Type B pancreatic cell (in vitro differentiated cells): ENCODE data around the gene TM4SF18. TPM values are rescaled to one million over a fixed set of nuclear protein-coding genes. Genes with fewer than 3 reads are reported as not detected.

Experiments used
- DNase-seq: peaks from one replicate; pipeline ENCODE4 v3.0.0; 2021; ENCODE audit warnings: mixed read lengths; ENCODE audit not compliant: unreplicated experiment; ENCODE audit errors: extremely low spot score
- H3K27ac Mint-ChIP-seq: 2 replicates; pipeline ENCODE4 v1.8.0; 2021; ENCODE audit warnings: mild to moderate bottlenecking, mixed read lengths
- H3K27me3 Mint-ChIP-seq: 2 replicates; pipeline ENCODE4 v1.8.0; 2021; ENCODE audit warnings: mixed read lengths
- H3K36me3 Mint-ChIP-seq: 2 replicates; pipeline ENCODE4 v1.8.0; 2021; ENCODE audit warnings: mixed read lengths
- H3K4me1 Mint-ChIP-seq: one replicate; pipeline ENCODE4 v1.8.0; 2021; ENCODE audit warnings: mixed read lengths; ENCODE audit not compliant: unreplicated experiment
- H3K4me3 Mint-ChIP-seq: 2 replicates; pipeline ENCODE4 v1.8.0; 2021; ENCODE audit warnings: mild to moderate bottlenecking, mixed read lengths
- H3K9me3 Mint-ChIP-seq: 2 replicates; pipeline ENCODE4 v1.8.0; 2021; ENCODE audit warnings: mixed read lengths
- total RNA-seq: library from RNA; stranded (reverse); gene quantifications from 2 replicates; pipeline ENCODE4 v1.2.1, GENCODE V29; 2021; ENCODE audit warnings: low replicate concordance
- TF ChIP-seq, protein P1 (sequence below): fragments of 200-600 bp; sonication (generic); conservative IDR thresholded peaks from 2 replicates; pipeline ENCODE4 v1.5.0; 2021; ENCODE audit warnings: antibody characterized with exemption, mild to moderate bottlenecking

TM4SF18 gene
- total RNA-seq, 1 donor from 2014 or later: not detected

GRCh38 chr3:149273096-149273751 is 60.2 kb downstream of the TM4SF18 start:
- TF ChIP-seq, protein P1, sequence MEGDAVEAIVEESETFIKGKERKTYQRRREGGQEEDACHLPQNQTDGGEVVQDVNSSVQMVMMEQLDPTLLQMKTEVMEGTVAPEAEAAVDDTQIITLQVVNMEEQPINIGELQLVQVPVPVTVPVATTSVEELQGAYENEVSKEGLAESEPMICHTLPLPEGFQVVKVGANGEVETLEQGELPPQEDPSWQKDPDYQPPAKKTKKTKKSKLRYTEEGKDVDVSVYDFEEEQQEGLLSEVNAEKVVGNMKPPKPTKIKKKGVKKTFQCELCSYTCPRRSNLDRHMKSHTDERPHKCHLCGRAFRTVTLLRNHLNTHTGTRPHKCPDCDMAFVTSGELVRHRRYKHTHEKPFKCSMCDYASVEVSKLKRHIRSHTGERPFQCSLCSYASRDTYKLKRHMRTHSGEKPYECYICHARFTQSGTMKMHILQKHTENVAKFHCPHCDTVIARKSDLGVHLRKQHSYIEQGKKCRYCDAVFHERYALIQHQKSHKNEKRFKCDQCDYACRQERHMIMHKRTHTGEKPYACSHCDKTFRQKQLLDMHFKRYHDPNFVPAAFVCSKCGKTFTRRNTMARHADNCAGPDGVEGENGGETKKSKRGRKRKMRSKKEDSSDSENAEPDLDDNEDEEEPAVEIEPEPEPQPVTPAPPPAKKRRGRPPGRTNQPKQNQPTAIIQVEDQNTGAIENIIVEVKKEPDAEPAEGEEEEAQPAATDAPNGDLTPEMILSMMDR: peak; percentile 95
- Mint-ChIP-seq H3K27me3 (no peaks in the 10 kb centered on the region), H3K9me3 (no peaks in the 10 kb centered on the region), H3K27ac (no peak overlapping the region), H3K36me3 (no peaks in the 10 kb centered on the region), H3K4me1 (peaks cover 17% of the 10 kb centered on the region), H3K4me3 (no peak overlapping the region)
- no peak for DNase-seq

DNA sequence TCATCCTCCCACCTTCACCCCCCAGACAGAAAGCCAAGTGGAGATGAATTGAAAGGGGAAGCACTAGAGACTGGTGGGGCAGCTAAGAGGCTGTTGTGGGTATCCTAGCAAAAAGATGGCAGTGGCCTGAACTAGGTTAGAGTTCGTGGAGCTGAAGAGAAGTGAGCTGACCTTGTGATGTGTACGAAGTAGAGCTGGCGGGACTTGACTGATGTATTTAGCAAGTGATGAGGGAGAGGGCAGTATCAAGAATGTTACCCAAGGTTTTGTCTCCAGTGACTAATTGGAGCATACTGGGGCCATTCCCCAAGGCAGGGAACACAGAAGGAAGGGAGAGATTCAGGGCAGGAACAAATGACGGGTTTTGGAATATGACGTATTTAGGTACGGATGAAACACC is 61.8 kb downstream of the TM4SF18 start:
- Mint-ChIP-seq H3K4me1 (peaks cover 11% of the 10 kb centered on the region), H3K27ac (no peak overlapping the region), H3K27me3 (no peaks in the 10 kb centered on the region), H3K9me3 (no peaks in the 10 kb centered on the region), H3K36me3 (no peaks in the 10 kb centered on the region), H3K4me3 (no peak overlapping the region)
- no peak for DNase-seq
- TF ChIP-seq, protein P1: no peak

- no peaks in the 10 kb centered on the region for H3K36me3 Mint-ChIP-seq
- H3K9me3 Mint-ChIP-seq: no peaks in the 10 kb centered on the region
- no peaks in the 10 kb centered on the region for H3K27me3 Mint-ChIP-seq
- no peak overlapping the region for H3K4me3 Mint-ChIP-seq
- peaks cover 11% of the 10 kb centered on the region for H3K4me1 Mint-ChIP-seq
- no peak for DNase-seq
- TF ChIP-seq, protein P1: no peak
- no peak overlapping the region for H3K27ac Mint-ChIP-seq
Measured at GRCh38 chr3:149270180-149270579, 63.3 kb downstream of the TM4SF18 start.

DNA sequence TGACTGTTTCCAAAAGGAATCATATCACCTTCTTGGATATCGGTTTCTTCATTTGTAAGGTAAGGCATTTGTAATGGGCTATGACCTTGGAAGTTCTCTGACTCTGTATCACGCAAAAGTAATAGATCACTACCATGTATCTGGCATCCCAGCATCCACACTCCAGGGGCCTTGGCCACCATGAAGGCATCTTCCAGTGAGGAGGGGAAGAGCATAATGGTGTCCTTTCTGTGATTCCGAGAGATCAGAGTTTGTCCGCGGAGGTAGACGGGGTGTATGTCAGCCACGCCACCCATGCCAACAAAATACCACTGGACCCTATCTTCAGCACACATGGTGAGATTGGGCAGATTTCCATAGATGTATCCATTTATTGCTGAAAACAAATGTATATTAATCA is 63.7 kb downstream of the TM4SF18 start:
- TF ChIP-seq, protein P1: no peak
- DNase-seq: no peak
- Mint-ChIP-seq H3K4me1 (peaks cover 11% of the 10 kb centered on the region), H3K27ac (no peak overlapping the region), H3K4me3 (no peak overlapping the region), H3K36me3 (no peaks in the 10 kb centered on the region), H3K9me3 (no peaks in the 10 kb centered on the region), H3K27me3 (no peaks in the 10 kb centered on the region)

Other genes with a start within 250 kb of the TM4SF18 start
- gene HLTF, start 247.1 kb downstream of the TM4SF18 start, total RNA-seq: 29.7 and 49.9 TPM in 2 replicates
- 18.2 and 24.8 TPM in 2 replicates for gene HPS3, start 204.0 kb downstream of the TM4SF18 start, total RNA-seq
- 4.0 and 7.4 TPM in 2 replicates for gene CP, start 111.8 kb downstream of the TM4SF18 start, total RNA-seq
- gene TM4SF1, start 44.0 kb upstream of the TM4SF18 start, total RNA-seq: 39.4 and 82.3 TPM in 2 replicates
- gene TM4SF4, start 141.1 kb upstream of the TM4SF18 start, total RNA-seq: 18.1 and 97.1 TPM in 2 replicates